ENCODE data around the gene KICS2.
"Not testable (repeated sequence)": the region's sequence is repeated elsewhere in the genome, so short reads cannot be mapped to it uniquely, and the experiment has no call there.

DNA sequence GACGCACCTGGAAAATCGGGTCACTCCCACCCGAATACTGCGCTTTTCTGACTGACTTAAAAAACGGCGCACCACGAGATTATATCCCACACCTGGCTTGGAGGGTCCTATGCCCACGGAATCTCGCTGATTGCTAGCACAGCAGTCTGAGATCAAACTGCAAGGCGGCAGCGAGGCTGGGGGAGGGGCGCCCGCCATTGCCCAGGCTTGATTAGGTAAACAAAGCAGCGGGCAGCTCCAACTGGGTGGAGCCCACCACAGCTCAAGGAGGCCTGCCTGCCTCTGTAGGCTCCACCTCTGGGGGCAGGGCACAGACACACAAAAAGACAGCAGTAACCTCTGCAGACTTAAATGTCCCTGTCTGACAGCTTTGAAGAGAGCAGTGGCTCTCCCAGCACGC is 26.3 kb downstream of the KICS2 start:
- TF ChIP-seq, protein P1, sequence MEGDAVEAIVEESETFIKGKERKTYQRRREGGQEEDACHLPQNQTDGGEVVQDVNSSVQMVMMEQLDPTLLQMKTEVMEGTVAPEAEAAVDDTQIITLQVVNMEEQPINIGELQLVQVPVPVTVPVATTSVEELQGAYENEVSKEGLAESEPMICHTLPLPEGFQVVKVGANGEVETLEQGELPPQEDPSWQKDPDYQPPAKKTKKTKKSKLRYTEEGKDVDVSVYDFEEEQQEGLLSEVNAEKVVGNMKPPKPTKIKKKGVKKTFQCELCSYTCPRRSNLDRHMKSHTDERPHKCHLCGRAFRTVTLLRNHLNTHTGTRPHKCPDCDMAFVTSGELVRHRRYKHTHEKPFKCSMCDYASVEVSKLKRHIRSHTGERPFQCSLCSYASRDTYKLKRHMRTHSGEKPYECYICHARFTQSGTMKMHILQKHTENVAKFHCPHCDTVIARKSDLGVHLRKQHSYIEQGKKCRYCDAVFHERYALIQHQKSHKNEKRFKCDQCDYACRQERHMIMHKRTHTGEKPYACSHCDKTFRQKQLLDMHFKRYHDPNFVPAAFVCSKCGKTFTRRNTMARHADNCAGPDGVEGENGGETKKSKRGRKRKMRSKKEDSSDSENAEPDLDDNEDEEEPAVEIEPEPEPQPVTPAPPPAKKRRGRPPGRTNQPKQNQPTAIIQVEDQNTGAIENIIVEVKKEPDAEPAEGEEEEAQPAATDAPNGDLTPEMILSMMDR (IDR thresholded peaks at IDR 0.05; ENCODE audit: low read depth, low read length), result not testable (repeated sequence)
- TF ChIP-seq POLR2A (IDR thresholded peaks at IDR 0.05; ENCODE audit: extremely low read depth, insufficient read length), result not testable (repeated sequence)
- TF ChIP-seq, protein P2, sequence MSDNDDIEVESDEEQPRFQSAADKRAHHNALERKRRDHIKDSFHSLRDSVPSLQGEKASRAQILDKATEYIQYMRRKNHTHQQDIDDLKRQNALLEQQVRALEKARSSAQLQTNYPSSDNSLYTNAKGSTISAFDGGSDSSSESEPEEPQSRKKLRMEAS (IDR thresholded peaks at IDR 0.05; ENCODE audit: low read depth, low read length), result not testable (repeated sequence)

All from NB4 (cell line).